NCI-H2029 treated with DMSO at 0.1 percent for 48 hours (cell line): ENCODE measurements around the gene KRTAP21-1.
"Not testable (repeated sequence)": the region's sequence is repeated elsewhere in the genome, so short reads cannot be mapped to it uniquely, and the experiment has no call there.

ENCODE experiments used
- DNase-seq: peaks from one replicate; lab custom pipeline; 2025; lab: John Stamatoyannopoulos, UW

Gene KRTAP21-1

GRCh38 chr21:30755328-30755727 lies at the start of gene KRTAP21-1:
KRTAP21-1 (minus strand) TSS chr21:30755428; CDS start chr21:30755378, 50 bp downstream.
- DNase-seq, result not testable (repeated sequence)

DNA sequence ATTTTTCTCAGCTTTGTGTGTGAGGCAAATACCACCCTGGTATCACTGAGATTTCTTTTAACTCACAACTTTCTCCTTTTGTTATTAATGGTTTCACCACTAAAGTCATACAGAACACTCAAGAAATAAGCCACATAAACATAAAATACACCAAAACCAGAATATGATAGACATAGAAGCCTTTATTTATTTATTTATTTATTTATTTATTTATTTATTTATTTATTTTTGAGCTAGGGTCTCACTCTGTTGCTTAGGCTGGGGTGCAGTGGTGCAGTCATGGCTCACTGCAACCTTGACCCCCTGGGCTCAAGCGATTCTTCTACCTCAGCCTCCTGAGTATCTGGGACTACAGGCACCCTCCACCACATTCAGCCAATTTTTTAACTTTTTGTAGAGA lies 45.4 kb upstream of the KRTAP21-1 start:
- no peak for DNase-seq

GRCh38 chr21:30793581-30794314 lies 38.5 kb upstream of the KRTAP21-1 start:
- DNase-seq, result no peak

DNA sequence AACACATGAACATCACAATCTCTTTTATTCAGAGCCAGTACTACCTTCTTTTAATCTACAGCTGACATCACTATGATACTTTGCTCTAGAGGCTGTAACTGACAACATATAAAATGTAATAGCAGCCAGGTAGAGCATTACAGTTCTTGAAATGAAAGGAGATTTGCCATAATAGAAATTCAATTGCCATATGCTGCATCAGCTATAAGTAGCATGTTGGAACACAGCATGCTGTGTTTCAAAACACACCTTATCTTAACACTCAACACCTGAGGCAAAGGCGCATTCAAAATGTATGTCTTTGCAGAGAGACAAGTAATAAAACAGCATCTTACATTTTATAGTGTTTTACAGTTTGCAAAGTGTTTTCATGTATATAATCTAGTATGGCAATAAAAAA lies 24.0 kb upstream of the KRTAP21-1 start:
- DNase-seq, result no peak

- no peak for DNase-seq
Observed at GRCh38 chr21:30769724-30770431, 14.7 kb upstream of the KRTAP21-1 start.

DNA sequence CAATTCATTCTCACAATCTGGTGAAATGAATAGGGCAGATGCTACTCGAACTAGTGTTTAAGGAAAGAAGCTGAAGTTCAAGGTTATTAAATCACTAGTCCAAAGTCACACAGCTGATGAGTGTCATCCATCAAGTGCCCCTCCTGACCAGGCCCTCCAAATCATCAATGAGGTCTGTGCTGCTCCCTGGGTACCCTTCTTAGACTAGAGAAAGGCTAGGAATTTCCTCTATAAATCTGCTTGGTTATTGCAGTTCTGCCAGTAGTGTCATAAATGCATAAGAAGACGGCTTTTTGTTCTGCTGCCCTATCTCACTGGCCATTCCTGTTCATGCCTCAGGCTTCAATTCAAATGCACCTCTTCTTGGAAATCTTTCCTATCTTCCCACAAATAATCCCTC lies 5.5 kb upstream of the KRTAP21-1 start:
- no peak for DNase-seq

DNA sequence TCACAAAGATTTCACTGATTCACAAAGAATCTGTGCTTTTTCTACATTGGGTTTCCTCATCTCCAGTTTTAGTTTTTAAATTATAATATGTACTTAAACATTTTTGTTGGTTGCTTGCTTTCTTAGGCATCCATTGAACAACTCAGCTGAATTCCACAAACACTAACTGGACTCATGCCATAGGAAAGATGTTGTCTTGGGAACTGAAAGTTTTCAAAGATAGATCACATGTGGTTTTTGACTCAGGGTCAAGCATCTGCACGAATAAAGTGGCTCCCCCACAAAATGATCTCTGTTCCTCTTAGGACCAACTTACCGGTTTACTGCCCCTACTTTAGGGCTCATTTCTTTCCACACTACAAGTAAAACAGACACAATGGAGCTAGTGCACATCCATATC lies 3.1 kb upstream of the KRTAP21-1 start:
- no peak for DNase-seq

GRCh38 chr21:30747159-30747558 lies 8.1 kb downstream of the KRTAP21-1 start, which contains the start of gene KRTAP21-2:
KRTAP21-2 (minus strand) TSS chr21:30747259; CDS start chr21:30747202, 57 bp downstream.
- no peak for DNase-seq

- no peak for DNase-seq
Observed at GRCh38 chr21:30740462-30740861, 14.8 kb downstream of the KRTAP21-1 start.

DNA sequence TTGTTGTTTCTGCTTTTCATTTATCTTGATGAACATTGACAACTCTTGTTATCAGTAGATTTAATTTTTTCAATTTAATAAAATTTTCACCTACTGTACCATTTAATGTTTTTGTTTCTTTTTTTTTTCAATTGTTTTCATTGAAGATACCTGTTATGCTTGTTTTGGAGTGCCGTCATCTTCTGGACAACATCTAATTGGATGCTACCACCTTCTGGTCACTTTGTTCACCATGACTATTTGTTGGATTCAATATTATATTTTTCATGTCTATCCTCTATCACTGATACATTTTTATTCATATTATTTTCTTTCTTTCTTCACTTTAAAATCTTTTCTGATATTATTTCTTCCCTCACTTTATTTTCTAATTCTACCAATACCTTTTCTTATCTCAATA lies 22.2 kb downstream of the KRTAP21-1 start:
- DNase-seq, result no peak

DNA sequence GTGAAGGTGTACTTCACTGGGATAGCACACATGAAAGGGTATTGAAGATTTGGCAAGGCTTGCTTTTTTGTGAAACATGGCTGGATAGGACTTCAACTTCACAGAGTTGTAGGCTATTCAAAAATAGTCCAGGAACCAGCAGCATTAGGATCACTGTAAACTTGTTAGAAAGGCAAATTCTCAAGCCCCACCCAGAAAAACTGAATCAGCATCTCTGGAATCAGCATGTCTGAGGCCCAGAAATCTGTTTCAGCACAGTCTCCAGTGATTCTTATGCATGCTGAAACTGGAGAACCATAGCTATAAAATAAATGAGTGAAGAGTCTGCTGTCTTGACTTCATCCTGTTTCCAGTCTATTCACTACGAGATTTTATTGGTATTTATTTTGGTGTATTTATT lies 28.5 kb downstream of the KRTAP21-1 start:
- no peak for DNase-seq

GRCh38 chr21:30719401-30719800 lies 35.8 kb downstream of the KRTAP21-1 start:
- no peak for DNase-seq

- DNase-seq, result no peak
Observed at GRCh38 chr21:30718239-30718909, 36.9 kb downstream of the KRTAP21-1 start, which contains the start of gene KRTAP21-3. KRTAP21-3 (minus strand) TSS chr21:30718777; CDS start chr21:30718759, 18 bp downstream.

GRCh38 chr21:30717105-30717504 lies 38.1 kb downstream of the KRTAP21-1 start:
- DNase-seq, result no peak

DNA sequence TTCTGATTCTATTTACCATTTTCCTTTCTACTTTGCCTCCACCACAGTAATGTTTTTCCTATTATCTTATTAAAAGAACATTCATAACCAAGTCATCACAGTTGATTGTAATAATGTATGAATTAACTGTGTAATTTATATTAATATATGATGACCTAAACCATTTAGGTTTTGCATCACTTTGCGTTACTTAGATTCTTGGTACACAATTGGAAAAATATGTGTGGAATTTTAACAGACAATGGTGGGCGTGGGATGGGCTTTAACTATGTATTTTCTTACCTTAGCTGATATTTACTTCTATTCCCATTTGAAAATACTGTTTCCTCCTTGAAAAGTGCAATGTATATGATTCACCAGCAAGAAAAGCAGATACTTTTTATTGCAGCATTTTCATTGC lies 40.3 kb downstream of the KRTAP21-1 start:
- DNase-seq, result no peak

- no peak for DNase-seq
Observed at GRCh38 chr21:30714456-30714855, 40.8 kb downstream of the KRTAP21-1 start.

DNA sequence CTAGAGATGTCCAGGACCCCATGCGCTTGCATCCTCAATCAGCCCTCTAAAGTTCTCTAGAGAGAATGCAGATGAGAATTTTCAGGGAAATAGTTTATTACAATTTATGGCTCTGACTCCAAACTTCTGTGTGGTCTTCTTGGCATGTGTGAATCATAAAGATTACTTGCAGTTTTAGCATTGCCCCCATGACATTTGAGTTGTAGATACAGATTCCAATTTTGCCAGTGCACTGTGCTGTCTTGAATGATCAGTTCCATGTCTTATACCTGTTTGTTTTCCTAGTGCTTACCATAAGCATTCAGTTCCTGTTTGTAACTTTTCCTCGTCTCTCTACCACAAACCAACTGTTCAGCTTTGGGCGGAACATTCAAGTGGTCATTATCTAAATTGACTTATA lies 41.5 kb downstream of the KRTAP21-1 start:
- DNase-seq, result no peak

DNA sequence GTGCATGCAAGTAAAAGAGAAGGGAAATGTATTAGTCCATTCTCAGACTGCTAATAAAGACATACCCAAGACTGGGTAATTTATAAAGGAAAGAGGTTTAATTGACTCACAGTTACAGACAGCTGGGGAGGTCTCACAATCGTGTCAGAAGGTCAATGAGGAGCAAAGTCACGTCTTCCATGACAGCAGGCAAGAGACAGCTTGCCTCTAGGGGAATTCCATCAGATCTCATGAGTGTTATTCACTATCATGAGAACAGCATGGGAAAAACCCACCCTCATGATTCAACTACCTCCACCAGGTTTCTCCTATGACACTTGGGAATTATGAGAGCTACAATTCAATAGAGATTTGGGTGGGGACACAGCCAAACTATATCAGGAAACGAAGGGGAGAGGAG lies 44.7 kb downstream of the KRTAP21-1 start:
- no peak for DNase-seq

DNA sequence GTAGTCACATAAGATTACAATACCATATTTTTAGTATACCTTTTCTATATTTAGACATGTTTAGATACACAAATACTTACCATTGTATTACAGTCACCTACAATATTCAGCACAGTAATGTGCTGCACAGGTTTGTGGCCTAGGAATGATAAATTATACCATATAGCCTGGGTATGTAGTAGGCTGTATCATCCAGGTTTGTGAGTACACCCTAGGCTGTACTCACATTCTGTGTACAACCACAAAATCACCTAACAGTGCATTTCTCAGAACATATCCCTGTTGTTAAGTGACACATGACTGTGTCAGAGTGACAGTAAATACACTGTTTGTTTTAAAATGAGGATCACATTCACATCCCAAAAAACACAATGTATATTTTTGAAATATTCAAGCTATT lies 47.8 kb downstream of the KRTAP21-1 start:
- no peak for DNase-seq
